ENCODE data around the gene WWOX. TPM values are rescaled to one million over a fixed set of nuclear protein-coding genes. Genes with fewer than 3 reads are reported as not detected.

Gene WWOX
- total RNA-seq, 2 experiments from 2014 or later, result 14.3 to 16.5 TPM

GRCh38 chr16:79013930-79014660 lies 914.6 kb downstream of the WWOX start:
- intact Hi-C loops (cut with micrococcal nuclease), result no loop called here
- CTCF ChIA-PET, result no interaction called here
- no peak for DNase-seq
- Mint-ChIP-seq H3K27me3 (no peaks in the 10 kb centered on the region), H3K4me1 (ENCODE audit: low read depth) (peaks cover 11% of the 10 kb centered on the region), H3K4me3 (no peak overlapping the region), H3K9me3 (no peaks in the 10 kb centered on the region), H3K36me3 (peaks cover 3% of the 10 kb centered on the region), H3K27ac (no peak overlapping the region)
- POLR2A ChIA-PET, result no interaction called here

- H3K27ac Mint-ChIP-seq, result no peak overlapping the region
- intact Hi-C loops (cut with micrococcal nuclease), result no loop called here
- H3K4me3 Mint-ChIP-seq, result no peak overlapping the region
- H3K36me3 Mint-ChIP-seq, result no peaks in the 10 kb centered on the region
- DNase-seq, result no peak
- H3K27me3 Mint-ChIP-seq, result no peaks in the 10 kb centered on the region
- peaks cover 3% of the 10 kb centered on the region for H3K4me1 Mint-ChIP-seq (ENCODE audit: low read depth)
- POLR2A ChIA-PET, result interaction anchor here (0.6 to 1.9 kb wide), 3 partner anchors 242 to 582 kb away, joined by 4 read pairs; partner anchors contain the start of gene MAF
- H3K9me3 Mint-ChIP-seq, result no peaks in the 10 kb centered on the region
- CTCF ChIA-PET, result interaction anchor here (1.0 kb wide), 1 partner anchor 28 kb away, joined by 4 read pairs; no protein-coding TSS in a partner anchor
Observed at GRCh38 chr16:79018650-79019429, 919.4 kb downstream of the WWOX start.

DNA sequence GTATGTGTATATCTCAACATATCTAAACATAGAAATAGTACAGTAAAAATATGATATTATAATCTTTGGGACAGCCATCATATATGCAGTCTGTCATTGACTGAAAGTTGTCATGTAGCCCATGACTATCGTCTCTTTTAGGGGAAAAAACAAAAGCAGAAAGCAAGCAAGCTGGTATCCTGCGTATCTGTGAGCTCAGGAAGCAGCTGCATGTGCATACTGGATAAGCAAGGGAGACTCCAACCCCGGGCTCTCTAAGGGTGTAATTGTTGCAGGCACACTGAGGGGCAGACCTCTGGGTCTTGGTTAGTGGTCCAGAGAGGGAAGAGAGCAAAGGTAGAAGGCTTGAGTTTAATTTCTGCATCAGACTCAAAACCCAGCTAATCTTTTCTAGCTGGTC lies 920.0 kb downstream of the WWOX start:
- POLR2A ChIA-PET, result interaction anchor here (1.1 to 1.9 kb wide), 2 partner anchors 243 to 579 kb away, joined by 4 read pairs; no protein-coding TSS in a partner anchor
- no peaks in the 10 kb centered on the region for H3K9me3 Mint-ChIP-seq
- DNase-seq, result no peak
- intact Hi-C loops (cut with micrococcal nuclease), result no loop called here
- no peaks in the 10 kb centered on the region for H3K27me3 Mint-ChIP-seq
- H3K4me1 Mint-ChIP-seq (ENCODE audit: low read depth), result peaks cover 3% of the 10 kb centered on the region
- CTCF ChIA-PET, result interaction anchor here (1.0 kb wide), 1 partner anchor 27 kb away, joined by 4 read pairs; no protein-coding TSS in a partner anchor
- no peak overlapping the region for H3K4me3 Mint-ChIP-seq
- H3K27ac Mint-ChIP-seq, result no peak overlapping the region
- no peaks in the 10 kb centered on the region for H3K36me3 Mint-ChIP-seq

DNA sequence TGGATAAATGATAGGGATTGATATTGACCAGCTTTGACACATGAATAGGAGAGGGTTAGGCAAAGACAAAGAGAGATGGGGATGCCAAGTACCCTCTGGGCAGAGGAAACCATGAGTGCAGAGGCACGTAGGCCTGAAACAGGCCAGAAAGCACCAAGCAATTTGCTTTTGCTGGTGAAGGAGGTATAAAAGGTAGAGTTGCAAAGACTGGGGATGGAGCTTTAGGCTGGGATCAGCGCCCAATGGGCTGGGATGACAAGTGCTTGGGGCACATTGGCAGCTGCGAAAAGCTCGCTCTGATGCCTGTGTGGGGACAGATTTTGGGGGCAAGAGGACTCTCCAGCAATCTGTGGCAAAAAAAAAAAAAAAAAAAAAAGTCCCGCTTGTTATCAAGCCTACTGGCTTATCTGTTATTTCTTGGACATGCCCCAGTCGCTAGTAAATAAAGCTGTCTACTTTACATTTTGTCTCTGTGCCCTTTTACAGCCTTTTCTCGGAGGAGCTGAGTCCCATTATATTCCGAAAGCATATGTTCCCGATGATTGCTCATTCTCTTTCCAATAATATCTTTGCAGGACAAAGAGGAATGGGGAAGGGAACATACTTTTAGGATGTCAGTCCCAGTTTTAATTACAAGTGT lies 922.7 kb downstream of the WWOX start:
- H3K27ac Mint-ChIP-seq, result no peak overlapping the region
- H3K27me3 Mint-ChIP-seq, result no peaks in the 10 kb centered on the region
- H3K4me3 Mint-ChIP-seq, result no peak overlapping the region
- H3K36me3 Mint-ChIP-seq, result no peaks in the 10 kb centered on the region
- ChIA-PET POLR2A (interaction anchor here (1.6 kb wide), 1 partner anchor 579 kb away, joined by 3 read pairs; no protein-coding TSS in a partner anchor), CTCF (interaction anchor here (0.6 kb wide), 1 partner anchor 25 kb away, joined by 3 read pairs; no protein-coding TSS in a partner anchor)
- peaks cover 3% of the 10 kb centered on the region for H3K4me1 Mint-ChIP-seq (ENCODE audit: low read depth)
- no peaks in the 10 kb centered on the region for H3K9me3 Mint-ChIP-seq
- no peak for DNase-seq
- intact Hi-C loops (cut with micrococcal nuclease), result no loop called here

GRCh38 chr16:79026117-79026516 lies 926.7 kb downstream of the WWOX start:
- no peaks in the 10 kb centered on the region for H3K27me3 Mint-ChIP-seq
- peaks cover 5% of the 10 kb centered on the region for H3K4me1 Mint-ChIP-seq (ENCODE audit: low read depth)
- no peak overlapping the region for H3K4me3 Mint-ChIP-seq
- ChIA-PET POLR2A (no interaction called here), CTCF (no interaction called here)
- H3K9me3 Mint-ChIP-seq, result no peaks in the 10 kb centered on the region
- H3K27ac Mint-ChIP-seq, result no peak overlapping the region
- no peaks in the 10 kb centered on the region for H3K36me3 Mint-ChIP-seq
- DNase-seq, result no peak
- intact Hi-C loops (cut with micrococcal nuclease), result no loop called here

GRCh38 chr16:79036541-79036940 lies 937.1 kb downstream of the WWOX start:
- H3K36me3 Mint-ChIP-seq, result no peaks in the 10 kb centered on the region
- ChIA-PET CTCF (no interaction called here), POLR2A (no interaction called here)
- intact Hi-C loops (cut with micrococcal nuclease), result no loop called here
- H3K4me1 Mint-ChIP-seq (ENCODE audit: low read depth), result peaks cover 8% of the 10 kb centered on the region
- H3K27me3 Mint-ChIP-seq, result no peaks in the 10 kb centered on the region
- peaks cover 10% of the 10 kb centered on the region for H3K9me3 Mint-ChIP-seq
- no peak overlapping the region for H3K4me3 Mint-ChIP-seq
- DNase-seq, result no peak
- H3K27ac Mint-ChIP-seq, result no peak overlapping the region

DNA sequence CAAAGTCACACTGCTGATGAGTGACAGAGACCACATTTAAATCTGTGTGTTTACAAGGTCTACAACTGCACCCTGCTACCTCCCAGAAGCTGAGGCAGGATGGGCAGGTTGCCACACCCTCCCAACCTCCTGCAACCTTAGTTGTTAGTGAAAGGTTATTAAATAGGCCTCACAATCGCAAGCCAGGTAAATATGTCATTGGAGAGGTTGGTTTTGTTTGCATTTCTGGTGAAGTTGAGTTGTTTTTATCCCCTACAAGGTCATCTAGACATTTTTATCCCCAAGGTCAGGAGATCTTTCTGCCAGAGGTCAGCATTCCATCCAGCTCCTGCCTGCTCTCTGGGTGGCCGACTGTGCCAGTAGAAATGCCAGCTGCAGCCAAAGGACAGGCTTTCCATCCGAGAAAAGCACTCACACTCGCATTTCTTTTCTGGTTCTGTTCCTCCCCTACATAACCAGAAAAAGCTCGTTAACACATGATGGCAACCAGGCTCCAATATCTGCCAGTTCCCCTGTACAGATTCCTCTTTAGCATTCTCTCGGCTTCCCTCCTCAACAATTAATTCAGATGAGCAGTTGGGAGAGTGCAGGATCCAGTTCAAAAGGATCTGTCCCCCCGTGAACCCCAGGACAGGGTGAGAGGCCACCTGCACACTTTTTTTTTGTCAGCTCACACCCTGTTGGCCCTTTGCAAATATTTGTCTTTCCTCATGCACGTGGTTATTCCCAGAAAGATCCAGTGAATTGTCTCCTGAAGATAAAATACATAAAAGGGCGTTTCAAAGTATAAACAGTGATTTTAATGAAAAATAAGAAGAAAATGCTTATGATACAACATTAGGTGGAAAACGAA lies 938.3 kb downstream of the WWOX start:
- Mint-ChIP-seq H3K4me3 (no peak overlapping the region), H3K36me3 (no peaks in the 10 kb centered on the region), H3K4me1 (ENCODE audit: low read depth) (peaks cover 20% of the 10 kb centered on the region), H3K27ac (no peak overlapping the region), H3K9me3 (peaks cover 9% of the 10 kb centered on the region), H3K27me3 (no peaks in the 10 kb centered on the region)
- POLR2A ChIA-PET, result interaction anchor here (0.6 to 1.2 kb wide), 2 partner anchors 235 to 269 kb away, joined by 3 to 4 read pairs; no protein-coding TSS in a partner anchor
- CTCF ChIA-PET, result interaction anchor here (0.9 kb wide), 1 partner anchor 9 kb away, joined by 3 read pairs; no protein-coding TSS in a partner anchor
- intact Hi-C loops (cut with micrococcal nuclease), result no loop called here
- DNase-seq, result no peak

DNA sequence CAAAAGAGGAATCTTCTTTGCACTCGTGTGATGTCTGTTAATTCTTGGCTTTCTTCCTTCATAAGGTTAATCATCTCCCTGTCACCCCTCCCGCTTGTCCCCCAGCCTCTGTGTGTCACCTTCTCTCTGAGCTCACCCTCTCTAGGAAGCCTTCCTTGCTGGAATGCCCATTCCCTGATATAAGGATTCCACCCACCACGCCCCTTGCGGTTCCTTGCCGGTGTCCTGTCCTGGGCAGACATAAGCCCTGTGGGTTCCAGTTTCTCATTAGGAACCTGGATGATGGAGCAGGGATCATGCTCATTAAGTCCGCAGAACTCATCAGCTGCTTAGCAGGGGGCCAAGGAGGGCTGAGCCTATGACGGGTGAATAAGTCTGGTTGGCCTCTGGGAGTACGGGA lies 941.8 kb downstream of the WWOX start:
- Mint-ChIP-seq H3K27ac (no peak overlapping the region), H3K36me3 (no peaks in the 10 kb centered on the region), H3K9me3 (peaks cover 3% of the 10 kb centered on the region), H3K4me1 (ENCODE audit: low read depth) (peaks cover 49% of the 10 kb centered on the region), H3K4me3 (no peak overlapping the region), H3K27me3 (no peaks in the 10 kb centered on the region)
- ChIA-PET CTCF (no interaction called here), POLR2A (no interaction called here)
- DNase-seq, result no peak
- intact Hi-C loops (cut with micrococcal nuclease), result no loop called here

GRCh38 chr16:79042141-79042540 lies 942.7 kb downstream of the WWOX start:
- peak overlapping the region; percentile 89 for H3K27ac Mint-ChIP-seq
- H3K36me3 Mint-ChIP-seq, result no peaks in the 10 kb centered on the region
- no peaks in the 10 kb centered on the region for H3K9me3 Mint-ChIP-seq
- peaks cover 58% of the 10 kb centered on the region for H3K4me1 Mint-ChIP-seq (ENCODE audit: low read depth)
- no peak for DNase-seq
- H3K4me3 Mint-ChIP-seq, result no peak overlapping the region
- intact Hi-C loops (cut with micrococcal nuclease), result loop anchor here (2.0 kb wide), 2 partner anchors 35 kb away; no protein-coding TSS in a partner anchor
- ChIA-PET CTCF (interaction anchor here (1.2 to 1.9 kb wide), 2 partner anchors 272 to 337 kb away, joined by 3 to 5 read pairs; no protein-coding TSS in a partner anchor), POLR2A (interaction anchor here (0.6 to 1.5 kb wide), 8 partner anchors 35 to 591 kb away, joined by 3 to 8 read pairs (median 3); partner anchors contain the start of gene MAF)
- no peaks in the 10 kb centered on the region for H3K27me3 Mint-ChIP-seq

- ChIA-PET CTCF (interaction anchor here (0.7 to 1.9 kb wide), 4 partner anchors 24 to 338 kb away, joined by 3 to 5 read pairs (median 3); no protein-coding TSS in a partner anchor), POLR2A (interaction anchor here (0.6 to 1.5 kb wide), 9 partner anchors 36 to 558 kb away, joined by 3 to 8 read pairs (median 3); partner anchors contain the start of gene MAF)
- no peaks in the 10 kb centered on the region for H3K27me3 Mint-ChIP-seq
- DNase-seq, result peak; percentile 85
- peak overlapping the region; percentile 4 for H3K4me3 Mint-ChIP-seq
- H3K36me3 Mint-ChIP-seq, result no peaks in the 10 kb centered on the region
- H3K9me3 Mint-ChIP-seq, result no peaks in the 10 kb centered on the region
- peaks cover 61% of the 10 kb centered on the region for H3K4me1 Mint-ChIP-seq (ENCODE audit: low read depth)
- intact Hi-C loops (cut with micrococcal nuclease), result loop anchor here (1.0 to 2.0 kb wide), 3 partner anchors 34 to 338 kb away; no protein-coding TSS in a partner anchor
- peak overlapping the region; percentile 89 for H3K27ac Mint-ChIP-seq
Observed at GRCh38 chr16:79042886-79043285, 943.4 kb downstream of the WWOX start.

GRCh38 chr16:79045191-79045590 lies 945.7 kb downstream of the WWOX start:
- no peaks in the 10 kb centered on the region for H3K36me3 Mint-ChIP-seq
- H3K4me3 Mint-ChIP-seq, result no peak overlapping the region
- ChIA-PET POLR2A (no interaction called here), CTCF (interaction anchor here (1.0 to 1.5 kb wide), 2 partner anchors 222 to 266 kb away, joined by 3 to 5 read pairs; no protein-coding TSS in a partner anchor)
- no peaks in the 10 kb centered on the region for H3K9me3 Mint-ChIP-seq
- peak overlapping the region; percentile 89 for H3K27ac Mint-ChIP-seq
- DNase-seq, result no peak
- H3K4me1 Mint-ChIP-seq (ENCODE audit: low read depth), result peaks cover 54% of the 10 kb centered on the region
- intact Hi-C loops (cut with micrococcal nuclease), result no loop called here
- no peaks in the 10 kb centered on the region for H3K27me3 Mint-ChIP-seq
